Nephron progenitor cell (in vitro differentiated cells): ENCODE results near the gene HOXC4.

Source experiments
- DNase-seq: peaks from one replicate; pipeline ENCODE4 v3.0.0; 2021
- H3K27ac Mint-ChIP-seq: 2 replicates; pipeline ENCODE4 v1.8.0; 2021; ENCODE audit warnings: mild to moderate bottlenecking, moderate library complexity, mixed read lengths
- H3K27me3 Mint-ChIP-seq: 2 replicates; pipeline ENCODE4 v1.8.0; 2021; ENCODE audit warnings: mild to moderate bottlenecking, low read depth, mixed read lengths; ENCODE audit not compliant: poor library complexity
- H3K36me3 Mint-ChIP-seq: 2 replicates; pipeline ENCODE4 v1.8.0; 2021; ENCODE audit warnings: low read depth, mixed read lengths
- H3K4me1 Mint-ChIP-seq: 2 replicates; pipeline ENCODE4 v1.8.0; 2021; ENCODE audit warnings: mixed read lengths
- H3K4me3 Mint-ChIP-seq: 2 replicates; pipeline ENCODE4 v1.8.0; 2021; ENCODE audit warnings: mild to moderate bottlenecking, moderate library complexity, mixed read lengths
- H3K9me3 Mint-ChIP-seq: 2 replicates; pipeline ENCODE4 v1.8.0; 2021; ENCODE audit warnings: mild to moderate bottlenecking, moderate library complexity, mixed read lengths
- CTCF ChIP-seq: fragments of 200-600 bp; sonication (generic); IDR thresholded peaks from 2 replicates; pipeline ENCODE4 v1.5.0; 2021; ENCODE audit warnings: antibody characterized with exemption

HOXC4 gene

GRCh38 chr12:54032086-54032619 lies 21.5 kb upstream of the HOXC4 start:
- TF ChIP-seq CTCF = no peak
- H3K4me1 Mint-ChIP-seq = peaks cover 84% of the 10 kb centered on the region
- peaks cover 2% of the 10 kb centered on the region for H3K27me3 Mint-ChIP-seq
- no peaks in the 10 kb centered on the region for H3K9me3 Mint-ChIP-seq
- peak overlapping the region; percentile 91 for H3K4me3 Mint-ChIP-seq
- peak; percentile 15 for DNase-seq
- H3K27ac Mint-ChIP-seq = peak overlapping the region; percentile 100
- peaks cover 22% of the 10 kb centered on the region for H3K36me3 Mint-ChIP-seq

- peak; percentile 97 for TF ChIP-seq CTCF
- no peaks in the 10 kb centered on the region for H3K9me3 Mint-ChIP-seq
- peak; percentile 88 for DNase-seq
- H3K36me3 Mint-ChIP-seq = peaks cover 22% of the 10 kb centered on the region
- H3K4me3 Mint-ChIP-seq = peak within 1 kb of the TSS; percentile 91
- peak within 1 kb of the TSS; percentile 100 for H3K27ac Mint-ChIP-seq
- peaks cover 84% of the 10 kb centered on the region for H3K4me1 Mint-ChIP-seq
- H3K27me3 Mint-ChIP-seq = peaks cover 2% of the 10 kb centered on the region
Observed at GRCh38 chr12:54032627-54033100, 21.0 kb upstream of the HOXC4 start, which contains the start of gene HOXC5. HOXC5 (plus strand) TSS chr12:54033050; CDS start chr12:54033123, 73 bp downstream.

- no peak for TF ChIP-seq CTCF
- H3K4me3 Mint-ChIP-seq = peak overlapping the region; percentile 91
Observed at GRCh38 chr12:54033106-54033979, 20.3 kb upstream of the HOXC4 start.

GRCh38 chr12:54033980-54034784 lies 19.5 kb upstream of the HOXC4 start:
- H3K27me3 Mint-ChIP-seq = peaks cover 2% of the 10 kb centered on the region
- peak overlapping the region; percentile 95 for H3K4me3 Mint-ChIP-seq
- H3K4me1 Mint-ChIP-seq = peaks cover 88% of the 10 kb centered on the region
- TF ChIP-seq CTCF = no peak
- H3K9me3 Mint-ChIP-seq = no peaks in the 10 kb centered on the region
- peak overlapping the region; percentile 99 for H3K27ac Mint-ChIP-seq
- peak; percentile 61 for DNase-seq
- H3K36me3 Mint-ChIP-seq = peaks cover 26% of the 10 kb centered on the region

More at GRCh38 chr12:54033106-54033979, 20.3 kb upstream of the HOXC4 start:
- Mint-ChIP-seq H3K27me3 (peaks cover 2% of the 10 kb centered on the region), H3K4me1 (peaks cover 84% of the 10 kb centered on the region), H3K36me3 (peaks cover 26% of the 10 kb centered on the region), H3K27ac (peak overlapping the region; percentile 100), H3K9me3 (no peaks in the 10 kb centered on the region)
- DNase-seq = peak; percentile 79

GRCh38 chr12:54034785-54035310 lies 18.8 kb upstream of the HOXC4 start:
- Mint-ChIP-seq H3K27ac (peak overlapping the region; percentile 99), H3K9me3 (no peaks in the 10 kb centered on the region), H3K4me1 (peaks cover 88% of the 10 kb centered on the region), H3K36me3 (peaks cover 25% of the 10 kb centered on the region), H3K27me3 (peaks cover 2% of the 10 kb centered on the region), H3K4me3 (peak overlapping the region; percentile 95)
- DNase-seq = peak; percentile 17
- TF ChIP-seq CTCF = no peak
